Skeletal muscle cell (primary cell): Measurements from ENCODE around the gene PIP5K1A.

Experiments used
- DNase-seq: peaks from one replicate; pipeline ENCODE4 v3.0.0-alpha.2; 2010; ENCODE audit warnings: low read depth
- H3K4me3 ChIP-seq: 2 replicates; pipeline ENCODE4 v1.5.1; 2011; ENCODE audit warnings: low read depth, mild to moderate bottlenecking, control low read depth, low read length, moderate library complexity

PIP5K1A gene

GRCh38 chr1:151284013-151284577 is 85.7 kb downstream of the PIP5K1A start:
- DNase-seq: no peak
- H3K4me3 ChIP-seq: no peak overlapping the region

GRCh38 chr1:151286619-151287340 is 88.4 kb downstream of the PIP5K1A start:
- DNase-seq: no peak
- H3K4me3 ChIP-seq: no peak overlapping the region

- DNase-seq: no peak
- H3K4me3 ChIP-seq: no peak overlapping the region
These were observed 89.0 kb downstream of the PIP5K1A start for GRCh38 chr1:151287341-151287699.

GRCh38 chr1:151287767-151288500 is 89.6 kb downstream of the PIP5K1A start:
- no peak for DNase-seq
- no peak overlapping the region for H3K4me3 ChIP-seq

GRCh38 chr1:151288502-151288901 is 90.2 kb downstream of the PIP5K1A start:
- no peak overlapping the region for H3K4me3 ChIP-seq

GRCh38 chr1:151289080-151289935 is 91.0 kb downstream of the PIP5K1A start:
- H3K4me3 ChIP-seq: no peak overlapping the region
- no peak for DNase-seq

More at GRCh38 chr1:151288502-151288901, 90.2 kb downstream of the PIP5K1A start:
- no peak for DNase-seq

GRCh38 chr1:151289991-151290708 is 91.8 kb downstream of the PIP5K1A start:
- DNase-seq: no peak
- no peak overlapping the region for H3K4me3 ChIP-seq

- no peak for DNase-seq
- no peak overlapping the region for H3K4me3 ChIP-seq
These were observed 92.5 kb downstream of the PIP5K1A start for GRCh38 chr1:151290709-151291303.

- no peak overlapping the region for H3K4me3 ChIP-seq
- no peak for DNase-seq
These were observed 94.1 kb downstream of the PIP5K1A start for GRCh38 chr1:151292207-151293030.

GRCh38 chr1:151293093-151293492 is 94.7 kb downstream of the PIP5K1A start:
- no peak overlapping the region for H3K4me3 ChIP-seq
- no peak for DNase-seq

GRCh38 chr1:151294742-151295462 is 96.5 kb downstream of the PIP5K1A start:
- no peak overlapping the region for H3K4me3 ChIP-seq
- DNase-seq: no peak
